HG02870 (cell line): ENCODE measurements around the gene MIGA2.

Experiments used
- ATAC-seq: cut with Tn5 transposase; IDR thresholded peaks from one replicate; pipeline ENCODE4 v1.9.1; 2021; ENCODE audit warnings: mild to moderate bottlenecking, moderate library complexity; ENCODE audit not compliant: unreplicated experiment

Gene MIGA2

DNA sequence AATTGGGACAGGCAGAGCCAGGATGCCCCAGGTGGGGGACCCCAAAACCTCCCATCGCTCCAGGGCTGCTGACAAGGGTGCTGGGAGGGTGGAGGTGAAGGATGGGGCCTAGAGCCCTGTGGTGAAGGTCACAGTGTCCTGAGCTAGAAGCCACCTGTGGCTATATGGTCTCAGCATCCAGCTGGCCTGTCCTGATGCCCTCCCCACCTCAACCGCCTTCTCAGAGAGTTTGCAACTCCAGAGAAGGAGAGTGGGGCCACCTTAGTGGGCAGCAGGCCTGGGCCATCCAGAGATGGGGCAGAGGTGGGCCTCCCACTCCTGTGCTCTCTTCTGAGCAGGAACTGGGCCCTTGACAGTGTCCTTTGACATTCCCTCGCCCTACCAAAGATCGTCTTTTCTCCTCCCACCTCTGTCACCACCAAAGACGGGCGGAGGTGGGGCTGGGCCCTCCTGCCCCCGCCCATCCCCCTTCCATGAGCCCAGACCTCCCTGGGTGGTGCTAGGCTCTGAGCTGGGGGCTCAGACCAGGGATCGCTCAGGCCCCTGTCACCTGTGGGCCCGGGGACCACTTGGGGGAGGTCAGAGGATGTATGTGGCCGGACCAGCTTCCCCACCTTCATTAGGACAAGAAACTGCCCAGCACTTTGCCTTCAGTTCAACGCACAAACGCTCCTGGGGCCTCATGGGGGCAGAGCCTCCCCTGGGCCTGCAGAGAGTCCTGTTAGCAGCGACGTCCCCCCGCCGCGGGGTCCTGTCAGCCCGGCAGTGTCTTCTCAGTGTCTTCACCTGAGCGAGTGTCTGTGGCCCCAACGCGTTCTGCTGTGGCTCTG lies 34.5 kb downstream of the MIGA2 start:
- ATAC-seq, result no peak

DNA sequence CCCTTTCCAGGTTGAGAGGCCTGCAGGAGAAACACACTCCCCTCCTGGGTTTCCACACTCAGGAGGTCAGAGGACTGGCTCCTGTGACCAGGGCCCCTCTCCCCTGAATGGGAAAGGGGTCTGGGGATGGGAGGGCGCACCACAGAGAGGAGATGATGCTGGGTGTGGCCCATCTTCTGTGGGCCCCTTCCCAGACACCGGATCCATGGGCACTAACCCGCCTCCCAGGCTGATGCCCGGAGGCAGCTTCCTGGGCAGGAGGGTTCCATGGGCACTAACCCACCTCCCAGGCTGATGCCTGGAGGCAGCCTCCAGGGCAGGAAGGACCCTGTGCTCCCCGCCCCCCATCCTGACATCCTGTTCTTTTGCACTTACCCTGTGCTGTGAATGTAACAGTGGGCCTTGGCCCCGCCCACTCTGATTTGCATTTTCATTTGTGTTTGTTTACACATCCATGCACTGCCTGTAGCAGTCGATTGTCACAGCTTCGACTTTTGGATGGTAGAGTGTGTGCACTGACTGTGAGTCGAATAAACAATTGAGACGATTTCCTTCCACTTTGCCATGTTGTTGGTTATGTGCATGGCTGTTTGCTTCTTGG lies 35.2 kb downstream of the MIGA2 start:
- no peak for ATAC-seq

DNA sequence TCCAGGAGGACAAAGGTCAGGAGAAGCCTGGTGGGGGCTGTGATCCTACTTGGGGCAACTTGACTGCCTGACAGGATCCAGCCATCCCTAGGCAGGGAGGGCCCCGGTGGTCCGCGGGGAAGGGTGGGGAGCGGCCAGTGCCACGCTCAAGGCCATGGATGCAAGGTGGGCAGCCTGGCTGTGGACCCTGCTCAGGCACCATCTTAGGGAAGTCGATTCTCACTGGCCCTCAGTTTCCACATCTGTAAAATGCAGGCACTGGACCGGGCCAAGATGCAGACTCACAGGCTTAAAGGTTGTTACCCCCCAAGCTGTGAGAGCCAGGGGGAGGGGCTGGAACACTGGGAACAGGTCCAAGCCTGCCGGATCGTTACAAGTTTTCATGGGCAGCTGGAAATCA lies 35.7 kb downstream of the MIGA2 start:
- ATAC-seq, result no peak

DNA sequence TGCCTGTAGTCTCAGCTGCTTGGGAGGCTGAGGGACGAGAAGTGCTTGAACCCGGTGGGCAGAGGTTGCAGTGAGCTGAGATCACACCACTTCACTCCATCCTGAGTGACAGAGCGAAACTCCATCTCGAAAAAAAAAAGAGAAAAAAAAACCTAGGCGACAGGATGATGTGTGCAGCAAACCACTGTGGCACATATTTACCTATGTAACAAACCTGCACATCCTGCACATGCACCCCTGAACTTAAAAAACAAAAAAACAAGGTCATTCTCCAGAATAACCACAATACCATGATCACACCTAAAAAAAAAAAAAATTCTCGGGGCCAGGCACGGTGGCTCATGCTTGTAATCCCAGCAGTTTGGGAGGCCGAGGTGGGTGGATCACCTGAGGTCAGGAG lies 37.0 kb downstream of the MIGA2 start:
- no peak for ATAC-seq

DNA sequence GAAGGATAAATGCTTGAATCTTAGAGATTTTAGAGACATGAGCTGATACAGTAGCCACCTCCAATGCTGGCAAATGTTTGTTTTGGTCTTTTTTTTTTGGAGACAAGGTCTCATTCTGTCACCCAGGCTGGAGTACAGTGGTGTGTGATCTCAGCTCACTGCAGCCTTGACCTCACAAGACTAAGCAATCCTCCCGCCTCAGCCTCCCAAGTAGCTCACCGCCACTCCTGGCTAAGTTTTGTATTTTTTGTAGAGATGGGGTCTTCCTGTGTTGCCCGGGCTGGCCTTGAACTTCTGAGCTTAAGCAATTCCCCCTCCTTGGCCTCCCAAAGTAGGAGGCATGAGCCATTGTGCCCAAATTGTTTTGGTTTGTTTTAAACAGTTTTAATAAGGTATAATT lies 37.7 kb downstream of the MIGA2 start:
- ATAC-seq, result no peak

DNA sequence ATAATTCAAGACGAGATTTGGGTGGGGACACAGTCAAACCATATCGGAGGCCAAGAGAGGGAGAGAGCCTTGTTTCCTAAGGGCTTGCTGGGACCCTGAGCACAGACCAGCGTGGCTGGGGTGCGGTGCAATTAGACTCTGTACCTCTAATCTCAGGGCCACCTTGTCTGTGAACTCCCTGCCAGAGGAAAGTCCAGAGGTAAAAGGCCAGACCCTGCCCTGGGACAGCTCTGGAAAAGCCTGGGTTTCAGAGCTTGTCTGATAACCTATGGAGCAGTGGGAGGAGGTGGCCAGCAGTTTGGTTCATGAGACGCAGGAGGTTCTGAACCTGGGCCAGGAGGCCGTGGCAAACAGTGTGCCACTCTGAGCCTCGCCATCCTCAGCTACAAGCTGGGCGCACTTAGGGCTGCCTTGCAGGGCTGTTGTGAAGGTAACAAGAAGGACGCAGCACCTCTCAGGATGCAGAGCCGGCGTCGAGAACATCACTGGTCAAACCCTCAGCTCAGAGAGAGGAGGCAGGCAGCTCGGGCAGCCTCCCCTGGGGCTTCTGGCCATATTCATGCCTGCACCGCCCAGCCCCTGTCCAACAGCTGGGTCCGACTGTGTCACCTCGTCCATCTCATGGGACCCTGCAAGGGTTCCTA lies 39.7 kb downstream of the MIGA2 start:
- ATAC-seq, result no peak

DNA sequence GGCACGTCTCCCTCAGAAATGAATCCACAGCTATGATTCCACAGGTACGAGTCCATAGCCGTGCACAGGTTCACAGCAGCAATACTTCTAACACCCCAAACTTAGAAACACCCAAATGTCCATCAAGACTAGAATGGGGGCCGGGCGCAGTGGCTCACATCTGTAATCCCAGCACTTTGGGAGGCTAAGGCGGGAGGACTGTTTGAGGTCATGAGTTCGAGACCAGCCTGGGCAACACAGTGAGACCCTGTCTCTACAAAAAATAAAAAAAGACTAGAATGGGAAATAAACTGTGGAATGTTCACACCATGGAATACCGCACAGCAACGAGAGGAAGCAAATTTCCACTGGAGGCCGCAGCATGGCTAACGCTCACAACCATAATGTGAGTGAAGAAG lies 40.2 kb downstream of the MIGA2 start:
- no peak for ATAC-seq

DNA sequence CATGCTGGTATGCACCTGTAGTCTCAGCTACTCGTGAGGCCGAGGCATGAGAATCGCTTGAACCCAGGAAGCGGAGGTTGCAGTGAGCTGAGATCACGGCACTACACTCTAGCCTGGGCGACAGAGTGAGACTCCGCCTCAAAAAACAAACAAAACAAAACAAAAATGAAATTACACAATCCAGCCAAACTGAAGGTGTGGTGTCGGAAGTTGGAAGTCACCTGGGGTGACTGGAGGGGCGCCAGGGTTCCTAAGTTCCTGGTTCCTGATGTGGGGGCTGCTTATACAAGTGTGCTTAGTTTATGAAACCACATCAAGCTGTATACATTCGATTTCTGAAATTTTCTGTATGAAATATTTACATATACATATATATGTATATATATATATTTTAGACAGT lies 40.8 kb downstream of the MIGA2 start:
- ATAC-seq, result no peak

DNA sequence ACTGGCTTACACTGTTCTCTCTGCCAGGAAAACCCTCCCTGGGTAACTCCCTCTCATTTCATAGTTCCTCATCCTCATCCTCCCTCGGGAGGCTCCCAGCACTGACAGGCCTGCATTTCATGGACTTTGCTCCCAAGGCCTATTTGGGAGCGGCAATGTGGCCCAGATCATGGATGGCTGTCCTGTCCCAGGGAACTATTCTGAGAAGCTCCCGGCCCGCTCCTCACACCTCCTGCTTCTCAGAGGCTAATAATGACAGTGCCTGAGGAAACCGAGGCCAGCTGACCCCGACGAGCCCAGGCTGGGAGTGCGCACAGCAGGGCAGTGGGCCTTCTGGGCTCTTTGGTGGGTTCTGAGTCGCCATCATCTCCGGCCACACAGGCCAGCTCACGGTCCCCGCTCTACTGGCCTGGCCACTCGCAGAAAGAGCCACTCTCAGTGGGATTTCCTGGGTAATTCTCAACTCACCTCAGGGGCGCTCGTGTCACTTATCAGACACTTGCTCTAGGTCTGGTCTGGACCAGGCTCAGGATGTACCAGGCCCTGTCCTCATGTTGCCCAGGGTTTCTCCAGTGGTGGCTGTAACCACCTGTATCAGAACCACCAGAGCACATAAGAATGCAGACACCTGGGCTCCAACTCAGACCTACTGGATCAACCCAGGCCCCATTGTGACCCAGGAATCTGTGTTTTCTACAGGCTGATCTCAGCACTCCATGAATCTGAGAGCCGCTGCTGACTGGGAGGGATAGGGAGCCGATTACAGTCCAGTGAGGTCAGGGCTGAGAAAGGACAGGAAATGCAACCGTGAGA lies 42.5 kb downstream of the MIGA2 start:
- ATAC-seq, result no peak

DNA sequence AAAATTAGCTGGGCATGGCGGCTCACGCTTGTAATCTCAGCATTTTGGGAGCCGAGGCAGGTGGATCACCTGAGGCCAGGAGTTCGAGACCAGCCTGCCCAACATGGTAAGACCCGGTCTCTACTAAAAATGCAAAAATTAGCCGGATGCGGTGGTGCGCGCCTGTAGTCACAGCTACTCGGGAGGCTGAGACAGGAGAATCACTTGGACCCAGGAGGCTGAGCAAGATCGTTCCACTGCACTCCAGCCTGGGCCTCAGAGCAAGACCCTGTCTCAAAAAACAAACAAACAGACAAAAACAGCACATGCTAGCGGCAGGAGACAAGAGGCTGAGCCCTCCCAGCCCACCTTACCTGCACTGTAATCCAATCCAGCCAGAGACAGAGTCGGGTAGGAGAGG lies 43.4 kb downstream of the MIGA2 start:
- ATAC-seq, result no peak

DNA sequence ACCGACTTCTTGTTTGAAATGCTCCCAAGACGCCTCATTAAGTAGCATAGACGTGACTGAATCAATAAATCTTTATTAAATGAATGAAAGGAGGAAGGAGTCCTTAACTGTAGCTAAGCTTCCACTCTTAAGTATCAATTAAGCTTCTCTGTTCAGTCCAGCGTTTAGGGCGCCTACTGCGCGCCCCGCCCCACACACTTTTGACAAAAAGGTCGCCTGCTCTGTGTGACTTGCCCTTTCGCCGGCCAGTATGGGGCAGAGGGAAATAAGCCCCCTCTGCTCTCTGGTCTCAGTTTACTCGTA lies 43.8 kb downstream of the MIGA2 start:
- ATAC-seq, result no peak

DNA sequence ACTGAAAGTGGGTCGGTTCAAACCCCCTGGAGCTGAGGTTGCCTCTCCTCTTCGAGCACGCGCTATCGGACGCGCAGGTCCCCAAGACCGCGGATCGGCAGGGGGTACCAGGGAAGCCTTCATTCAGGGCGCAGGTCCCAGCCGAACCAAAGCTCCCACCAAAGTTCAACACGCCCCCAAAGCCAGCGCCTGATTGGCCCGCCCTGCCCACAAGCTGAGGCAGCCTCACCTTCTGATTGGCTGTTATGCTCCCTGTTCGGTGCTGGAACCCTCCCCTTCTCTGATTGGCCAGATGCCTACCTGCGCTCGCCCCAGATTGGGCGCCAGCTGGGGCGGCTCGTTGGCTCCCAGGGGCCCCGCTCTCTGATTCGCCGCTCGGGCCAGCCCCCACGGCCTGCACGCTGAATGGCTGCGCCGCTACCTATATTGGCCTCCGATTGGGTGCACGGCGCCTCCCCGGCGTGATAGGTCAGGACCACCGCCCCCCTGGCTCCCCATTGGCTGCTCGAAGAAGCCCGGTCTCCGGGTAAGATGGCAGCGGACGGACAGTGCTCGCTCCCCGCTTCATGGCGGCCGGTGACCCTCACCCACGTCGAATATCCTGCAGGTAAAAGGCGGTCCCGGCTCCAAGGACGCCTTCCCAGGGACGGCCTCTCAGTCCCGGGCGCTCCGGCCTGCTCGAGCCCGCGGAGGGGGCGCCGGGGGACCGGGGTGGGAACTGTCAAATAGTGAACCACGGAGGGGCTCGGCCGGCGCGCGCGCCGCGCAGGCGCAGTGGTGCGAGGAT lies 44.4 kb downstream of the MIGA2 start, which contains the start of gene DOLPP1:
Gene DOLPP1, plus strand, starts transcription at position 511 of the 787 bp plus-strand sequence. Its CDS starts 21 bp downstream, at position 532.
- ATAC-seq, result peak; percentile 93

DNA sequence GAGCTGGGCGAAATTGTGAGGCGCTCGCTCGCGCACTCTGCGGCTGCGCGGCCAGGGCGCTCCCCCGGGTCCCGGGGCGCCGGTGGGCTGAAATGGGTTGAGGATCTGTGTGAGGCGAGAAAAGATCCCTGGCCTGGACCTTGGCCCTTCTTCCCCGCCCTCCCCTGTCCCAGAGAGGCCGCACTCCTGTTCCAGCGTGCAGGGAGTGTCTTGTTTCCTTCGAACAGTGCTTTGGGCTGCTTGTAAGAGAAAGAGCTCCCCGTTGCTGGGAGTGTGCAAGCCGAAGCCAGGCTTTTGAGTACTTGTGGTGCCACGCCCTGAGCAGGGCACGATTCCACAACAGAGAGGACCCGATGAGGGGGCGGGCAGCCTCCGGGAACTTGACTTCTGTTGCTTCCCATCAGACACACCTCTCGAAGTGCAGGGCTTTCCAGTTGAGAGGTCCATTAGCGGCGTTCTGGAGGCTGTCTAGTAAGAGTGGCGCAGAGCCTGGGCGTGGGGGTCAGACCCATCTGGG lies 45.0 kb downstream of the MIGA2 start:
- no peak for ATAC-seq

DNA sequence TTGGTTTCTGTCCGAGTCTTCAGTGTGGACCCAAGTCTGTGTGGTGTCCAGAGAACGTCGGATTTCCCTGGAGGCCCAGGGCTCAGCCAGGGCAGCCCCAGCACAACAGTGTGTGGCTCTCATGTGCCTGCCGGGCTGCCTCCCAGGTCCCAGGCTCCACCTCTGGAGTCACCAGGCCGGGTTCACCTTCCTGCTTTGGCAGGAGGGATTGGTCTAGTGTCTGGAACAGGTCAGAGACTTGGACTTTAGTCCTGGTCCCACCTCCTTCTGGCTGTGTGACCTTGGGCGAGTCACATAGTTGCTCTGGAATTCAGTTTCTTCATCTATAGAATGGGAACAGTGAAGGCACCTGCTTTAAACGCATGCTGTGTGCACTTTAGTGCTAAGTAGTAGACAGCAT lies 47.7 kb downstream of the MIGA2 start:
- no peak for ATAC-seq

DNA sequence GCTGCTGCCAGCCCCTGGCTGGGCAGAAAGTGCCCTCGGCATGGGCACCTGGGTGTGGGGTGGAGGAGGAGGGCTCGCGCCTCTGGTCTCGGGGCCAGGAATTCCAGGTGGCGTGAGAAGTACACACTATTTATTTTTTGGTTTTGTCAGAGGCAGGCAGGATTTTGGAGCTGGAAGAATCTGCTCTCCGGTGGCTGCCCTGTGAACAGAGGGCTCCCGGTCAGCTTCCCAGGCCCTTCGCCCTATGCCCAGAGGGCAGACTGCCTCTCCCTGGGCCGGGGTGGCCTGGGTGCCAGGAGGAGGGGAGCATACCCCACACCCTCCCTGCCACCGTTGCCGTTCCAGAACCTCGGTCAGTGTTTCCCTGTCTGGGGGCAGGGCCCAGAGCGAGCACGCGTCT lies 52.8 kb downstream of the MIGA2 start:
- no peak for ATAC-seq

DNA sequence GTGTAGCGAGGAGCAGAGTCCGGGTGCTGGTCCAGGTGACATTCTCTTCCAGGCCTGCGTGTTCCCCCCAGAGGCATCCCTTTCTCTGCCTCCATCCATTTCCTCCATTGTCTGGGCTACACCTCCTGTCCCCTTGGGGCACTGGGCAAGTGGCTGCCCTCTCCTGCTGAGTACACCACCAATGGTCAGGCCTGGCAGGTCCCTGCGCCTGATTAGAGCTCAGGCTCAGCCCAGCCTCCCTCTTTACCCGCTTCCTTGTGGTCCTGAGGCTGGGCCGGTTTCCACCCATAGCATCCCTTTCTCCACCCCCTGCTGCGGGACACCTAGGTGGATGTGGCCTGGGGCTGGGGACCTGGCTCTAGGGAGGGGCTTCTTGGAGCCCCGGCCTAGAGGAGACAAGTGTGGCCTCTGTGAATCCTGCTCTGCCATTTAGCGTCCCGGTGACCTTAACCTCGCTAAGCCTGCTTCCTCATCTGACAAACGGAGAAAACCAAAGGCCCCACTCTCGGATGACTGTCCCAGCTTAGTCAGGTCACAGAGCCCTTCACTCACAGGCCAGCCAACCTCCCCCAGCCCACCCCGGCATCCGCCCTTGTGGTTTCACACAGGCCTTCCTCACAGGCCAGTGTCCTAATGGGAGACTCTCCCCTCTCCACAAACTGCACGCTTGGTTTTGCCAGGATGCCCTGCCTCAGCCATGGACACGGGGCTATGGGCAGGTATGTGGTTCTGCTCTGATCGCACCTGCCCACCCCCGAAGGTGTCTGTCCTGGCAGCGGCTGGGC lies 57.4 kb downstream of the MIGA2 start:
- no peak for ATAC-seq

DNA sequence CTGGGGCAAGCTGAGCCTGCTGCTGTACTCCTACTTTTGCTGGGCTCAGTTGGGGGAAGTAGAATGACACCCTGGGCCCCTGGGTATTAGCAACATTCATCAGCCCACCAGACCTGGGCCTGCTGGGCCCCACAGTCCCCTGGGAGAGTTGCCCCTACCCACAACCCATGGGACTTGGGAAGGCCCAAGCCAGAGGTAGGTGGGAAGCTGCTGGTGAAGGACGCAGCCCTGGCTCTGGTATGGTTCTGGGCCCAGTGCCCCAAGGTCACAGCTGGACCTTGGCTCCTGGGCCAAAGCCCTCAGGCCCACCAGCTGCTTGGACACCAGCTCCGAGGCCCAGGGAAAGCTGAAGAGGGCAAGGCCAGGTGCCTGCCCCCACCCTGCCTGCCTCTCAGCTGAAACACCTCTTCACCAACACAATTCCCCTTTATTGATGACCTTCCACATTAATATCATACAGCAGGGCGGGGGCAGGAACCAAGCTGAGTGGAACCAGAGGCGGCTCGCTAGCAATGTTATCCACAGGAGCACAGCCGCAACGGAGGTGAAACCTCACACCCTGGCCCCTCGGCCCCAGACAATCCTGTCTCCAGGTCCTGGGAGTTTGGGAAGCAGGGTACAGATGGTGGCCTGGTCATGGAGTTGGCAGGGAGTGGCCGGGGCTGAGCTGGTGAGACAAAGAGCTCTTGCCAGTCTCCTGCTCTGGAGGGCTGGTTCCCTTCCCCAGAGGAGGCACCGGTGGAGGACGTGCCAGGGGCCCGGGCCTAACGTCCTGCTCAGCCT lies 58.2 kb downstream of the MIGA2 start:
- no peak for ATAC-seq

DNA sequence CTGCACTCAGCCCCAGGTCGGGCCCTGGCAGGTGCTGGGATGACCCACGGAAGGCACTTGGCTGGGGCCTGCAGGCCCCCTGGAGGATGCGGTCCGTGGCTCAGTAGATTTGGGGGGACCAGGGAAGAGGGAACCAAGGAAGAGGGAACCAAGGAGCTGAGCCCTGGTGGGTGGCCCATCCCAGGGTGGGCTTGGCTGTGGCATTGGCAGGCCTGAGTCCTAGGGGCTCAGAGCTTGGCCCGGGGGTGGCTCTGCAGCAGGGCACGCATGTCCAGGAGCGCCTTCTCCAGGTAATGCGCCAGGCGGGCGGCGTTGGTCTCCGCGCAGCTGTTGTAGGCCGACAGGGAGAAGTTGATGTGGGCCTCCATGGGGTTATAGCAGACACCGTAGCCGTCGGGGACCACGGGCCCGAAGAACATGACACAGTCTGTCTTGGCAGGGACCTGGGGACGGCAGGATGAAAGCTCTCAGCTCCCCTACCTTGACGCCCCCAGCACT lies 58.8 kb downstream of the MIGA2 start:
- ATAC-seq, result no peak

DNA sequence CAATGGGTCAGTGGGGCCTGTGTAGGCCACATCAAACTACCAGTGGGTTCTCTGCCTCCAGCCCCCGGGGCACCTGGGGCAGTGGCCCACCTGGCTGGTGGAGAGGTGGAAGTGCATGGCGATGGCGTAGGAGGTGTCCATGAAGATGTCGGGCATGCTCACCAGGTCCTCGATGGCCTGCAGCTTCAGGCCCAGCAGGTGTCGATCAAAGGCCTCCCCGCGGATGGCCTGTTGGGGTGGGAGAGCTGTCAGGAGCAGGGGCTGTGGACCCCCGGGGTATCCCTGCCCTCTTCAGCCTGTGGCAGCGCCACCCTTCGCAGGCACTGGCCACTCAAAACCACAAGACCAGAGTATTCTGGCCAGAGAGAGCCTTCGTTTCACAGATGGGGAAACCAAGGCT lies 59.5 kb downstream of the MIGA2 start:
- no peak for ATAC-seq
